Neural cell (in vitro differentiated cells): ENCODE results near the gene ADCY5. TPM values are rescaled to one million over a fixed set of nuclear protein-coding genes. Genes with fewer than 3 reads are reported as not detected.

Source experiments
- H2AFZ ChIP-seq: fragments of 200-600, 300-800 bp; sonication (generic), shearing (Covaris generic); 2 replicates; pipeline ENCODE4 v1.6.0; 2014; ENCODE audit warnings: low read depth, mild to moderate bottlenecking, antibody characterized with exemption, low read length, moderate library complexity
- H3F3A ChIP-seq: fragments of 200-600 bp; shearing (Covaris generic); 2 replicates; pipeline ENCODE4 v1.6.1; 2016; ENCODE audit warnings: mild to moderate bottlenecking, moderate library complexity, mixed read lengths, antibody characterized with exemption, low read length; ENCODE audit not compliant: insufficient read depth, poor library complexity, severe bottlenecking
- H3K27ac ChIP-seq: fragments of 200-600, 300-800 bp; sonication (generic), shearing (Covaris generic); 2 replicates; pipeline ENCODE4 v1.5.1; 2014; ENCODE audit warnings: mild to moderate bottlenecking, low read length, moderate library complexity
- H3K27me3 ChIP-seq: fragments of 300-800, 200-600 bp; sonication (generic), shearing (Covaris generic); 2 replicates; pipeline ENCODE4 v1.6.0; 2014; ENCODE audit warnings: mild to moderate bottlenecking, low read depth, low read length, moderate library complexity; ENCODE audit not compliant: insufficient read depth
- H3K36me3 ChIP-seq: fragments of 300-800, 200-600 bp; sonication (generic), shearing (Covaris generic); 2 replicates; pipeline ENCODE4 v1.5.1; 2014; ENCODE audit warnings: mild to moderate bottlenecking, antibody characterized with exemption, low read length, moderate library complexity; ENCODE audit not compliant: insufficient read depth
- H3K4me2 ChIP-seq: fragments of 300-800, 200-600 bp; sonication (generic), shearing (Covaris generic); 2 replicates; pipeline ENCODE4 v1.6.0; 2014; ENCODE audit warnings: mild to moderate bottlenecking, low read length
- H3K4me3 ChIP-seq: fragments of 300-800, 200-600 bp; sonication (generic), shearing (Covaris generic); 2 replicates; pipeline ENCODE4 v1.5.1; 2014; ENCODE audit warnings: mild to moderate bottlenecking, low read length, moderate library complexity
- H3K79me2 ChIP-seq: fragments of 200-600 bp; shearing (Covaris generic); replicated peaks from 2 replicates; pipeline ENCODE4 v1.6.0; 2014; ENCODE audit warnings: mild to moderate bottlenecking, low read length, moderate library complexity; ENCODE audit not compliant: insufficient read depth
- H3K9ac ChIP-seq: fragments of 300-800, 200-600 bp; sonication (generic), shearing (Covaris generic); 2 replicates; pipeline ENCODE4 v1.6.1; 2016; ENCODE audit warnings: mild to moderate bottlenecking, low read length, mixed read lengths
- H3K9me2 ChIP-seq: fragments of 200-600 bp; shearing (Covaris generic); 2 replicates; pipeline ENCODE4 v1.6.1; 2016; ENCODE audit warnings: mild to moderate bottlenecking, low read length, mixed read lengths; ENCODE audit not compliant: insufficient read depth
- H3K9me3 ChIP-seq: fragments of 200-600, 300-800 bp; sonication (generic), shearing (Covaris generic); 2 replicates; pipeline ENCODE4 v1.6.1; 2016; ENCODE audit warnings: mild to moderate bottlenecking, mixed run types, low read length, moderate library complexity, mixed read lengths
- H4K20me1 ChIP-seq: fragments of 200-600 bp; shearing (Covaris generic); 2 replicates; pipeline ENCODE4 v1.6.1; 2016; ENCODE audit warnings: mild to moderate bottlenecking, mixed run types; ENCODE audit not compliant: insufficient read depth
- CTCF ChIP-seq: fragments of 450-650 bp; IDR thresholded peaks from 2 replicates; pipeline ENCODE4 v1.5.1; 2014; ENCODE audit warnings: antibody characterized with exemption, mild to moderate bottlenecking, moderate library complexity; ENCODE audit not compliant: poor library complexity, severe bottlenecking
- EP300 ChIP-seq: fragments of 450-650 bp; conservative IDR thresholded peaks from 2 replicates; pipeline ENCODE4 v1.6.1; 2014; ENCODE audit warnings: antibody characterized with exemption, mild to moderate bottlenecking, moderate library complexity; ENCODE audit not compliant: poor library complexity, severe bottlenecking
- EZH2 ChIP-seq: fragments of 200-600, 300-800 bp; shearing (Covaris generic), sonication (generic); IDR thresholded peaks from 2 replicates; pipeline ENCODE4 v1.6.1; 2014; ENCODE audit warnings: antibody characterized with exemption, low read length, borderline replicate concordance, mild to moderate bottlenecking; ENCODE audit not compliant: insufficient read depth, poor library complexity, severe bottlenecking
- MXI1 ChIP-seq: fragments of 450-650 bp; conservative IDR thresholded peaks from 2 replicates; pipeline ENCODE4 v1.6.1; 2014; ENCODE audit warnings: antibody characterized with exemption, mild to moderate bottlenecking; ENCODE audit not compliant: poor library complexity, severe bottlenecking
- POLR2AphosphoS5 ChIP-seq: IDR thresholded peaks from 2 replicates; pipeline ENCODE4 v1.6.1; 2012
- RAD21 ChIP-seq: fragments of 450-650 bp; conservative IDR thresholded peaks from 2 replicates; pipeline ENCODE4 v1.6.1; 2014; ENCODE audit warnings: antibody characterized with exemption, mild to moderate bottlenecking, moderate library complexity
- REST ChIP-seq: IDR thresholded peaks from 2 replicates; pipeline ENCODE4 v1.6.1; 2012; ENCODE audit warnings: borderline replicate concordance
- SMC3 ChIP-seq: fragments of 450-650 bp; conservative IDR thresholded peaks from 2 replicates; pipeline ENCODE4 v1.6.1; 2014; ENCODE audit warnings: antibody characterized with exemption, mild to moderate bottlenecking, moderate library complexity; ENCODE audit not compliant: poor library complexity
- TAF1 ChIP-seq: IDR thresholded peaks from 2 replicates; pipeline ENCODE4 v1.6.1; 2012; ENCODE audit warnings: low read depth
- polyA plus RNA-seq: library from polyadenylated mRNA; depleted of rRNA; stranded (reverse); fragments of >200 nt; gene quantifications from 2 replicates; pipeline ENCODE4 v1.2.3, GENCODE V29; 2014

ADCY5 gene
- polyA plus RNA-seq, 1 donor from 2014 or later, result 7.7 TPM

GRCh38 chr3:123296836-123297626 lies 151.9 kb downstream of the ADCY5 start:
- H3K36me3 ChIP-seq, result no peaks in the 10 kb centered on the region
- no peaks in the 10 kb centered on the region for H3K27me3 ChIP-seq
- H3K4me3 ChIP-seq, result no peak overlapping the region
- H3K9me2 ChIP-seq, result no peaks in the 10 kb centered on the region
- no peak overlapping the region for H3K9ac ChIP-seq
- no peaks in the 10 kb centered on the region for H4K20me1 ChIP-seq
- H3K9me3 ChIP-seq, result no peaks in the 10 kb centered on the region
- no peaks in the 10 kb centered on the region for H3F3A ChIP-seq
- no peak overlapping the region for H3K4me2 ChIP-seq
- no peak overlapping the region for H3K27ac ChIP-seq
- H3K79me2 ChIP-seq, result no peaks in the 10 kb centered on the region
- TF ChIP-seq MXI1 (no peak), REST (no peak), TAF1 (no peak), EP300 (no peak), SMC3 (no peak), POLR2AphosphoS5 (no peak), CTCF (no peak), RAD21 (no peak), EZH2 (no peak)
- H2AFZ ChIP-seq, result no peak overlapping the region

GRCh38 chr3:123296261-123296660 lies 152.6 kb downstream of the ADCY5 start:
- Histone ChIP-seq H3K9me2 (no peaks in the 10 kb centered on the region), H3K9ac (no peak overlapping the region), H3F3A (no peaks in the 10 kb centered on the region), H3K79me2 (no peaks in the 10 kb centered on the region), H2AFZ (no peak overlapping the region), H3K36me3 (no peaks in the 10 kb centered on the region), H3K27me3 (no peaks in the 10 kb centered on the region), H4K20me1 (no peaks in the 10 kb centered on the region), H3K4me2 (no peak overlapping the region), H3K4me3 (no peak overlapping the region), H3K27ac (no peak overlapping the region), H3K9me3 (no peaks in the 10 kb centered on the region)
- TF ChIP-seq REST, result no peak
- TF ChIP-seq CTCF, result no peak
- TF ChIP-seq EZH2, result no peak
- TF ChIP-seq MXI1, result no peak
